Urothelium cell line (cell line): ENCODE results near the gene ZNF189.

ENCODE experiments used
- DNase-seq: peaks from one replicate; pipeline ENCODE4 v3.0.0; 2011; ENCODE audit warnings: low spot score, mixed read lengths
- FAIRE-seq: peaks from 2 replicates; lab custom pipeline; 2011; peaks lifted over from hg19 to GRCh38; lab: Jason Lieb, UNC

ZNF189 gene

DNA sequence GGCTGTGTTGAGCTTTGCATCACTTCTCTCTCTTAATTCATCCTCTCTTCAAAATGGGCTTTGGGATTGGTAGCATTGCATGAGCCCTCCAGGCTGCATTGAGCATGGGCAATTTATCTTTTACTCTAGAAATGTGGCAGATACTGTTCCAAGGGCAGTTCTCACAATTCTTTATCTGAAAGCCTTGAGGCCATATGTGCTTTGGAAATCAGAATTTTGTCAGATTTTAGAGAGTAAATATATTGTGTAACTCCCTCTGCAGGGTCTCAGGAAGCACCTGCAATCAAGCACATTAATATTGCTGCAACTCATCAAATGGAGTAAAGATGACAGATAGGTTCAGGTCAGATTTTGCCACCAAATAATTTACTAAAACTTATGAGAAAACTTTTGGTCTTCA is 19.3 kb downstream of the ZNF189 start:
- DNase-seq = no peak
- FAIRE-seq = no peak

DNA sequence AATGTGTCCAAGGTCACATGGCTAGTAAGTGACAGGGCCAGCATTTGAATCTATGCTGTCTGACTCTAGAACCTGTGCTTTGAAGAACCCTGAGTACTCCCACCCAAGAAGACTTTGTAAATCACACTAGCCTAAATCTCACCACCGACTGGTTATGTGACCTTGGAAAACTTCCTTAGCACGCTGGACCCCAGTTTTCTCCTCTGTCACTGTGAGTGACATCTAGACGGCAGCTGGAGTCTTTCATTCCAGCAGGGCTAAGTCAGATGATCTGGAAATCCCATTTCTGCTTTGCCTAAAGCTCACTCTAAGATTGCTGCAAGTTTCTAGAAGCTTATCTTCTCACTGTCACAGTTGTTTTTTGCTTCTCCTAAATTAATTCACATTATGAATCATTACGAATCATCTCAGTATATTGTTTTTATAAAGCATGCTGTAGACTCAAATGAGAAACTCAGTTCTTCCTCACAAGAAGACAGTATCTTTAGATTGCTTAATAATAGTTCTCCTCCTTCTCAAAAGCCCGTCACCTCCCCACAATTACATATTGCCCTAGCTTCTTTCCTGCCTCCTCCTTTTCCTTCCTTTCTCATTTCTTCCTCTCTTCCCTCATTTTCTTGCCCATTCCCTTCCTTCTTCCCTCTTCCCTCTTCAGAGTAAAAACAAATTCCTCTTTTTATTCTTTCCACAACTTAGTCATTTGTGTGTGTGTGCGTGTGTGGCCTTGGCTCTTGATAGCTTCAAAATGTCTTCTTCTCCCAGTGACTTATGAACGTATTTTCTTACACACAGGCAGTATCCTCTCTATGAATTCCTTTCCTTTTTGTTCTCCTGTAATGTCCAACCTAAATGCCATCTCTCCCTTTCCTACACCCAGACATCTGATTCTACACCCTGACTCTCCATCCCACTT is 20.1 kb downstream of the ZNF189 start:
- FAIRE-seq = no peak
- DNase-seq = no peak

GRCh38 chr9:101419863-101420262 is 21.2 kb downstream of the ZNF189 start:
- no peak for DNase-seq
- no peak for FAIRE-seq

DNA sequence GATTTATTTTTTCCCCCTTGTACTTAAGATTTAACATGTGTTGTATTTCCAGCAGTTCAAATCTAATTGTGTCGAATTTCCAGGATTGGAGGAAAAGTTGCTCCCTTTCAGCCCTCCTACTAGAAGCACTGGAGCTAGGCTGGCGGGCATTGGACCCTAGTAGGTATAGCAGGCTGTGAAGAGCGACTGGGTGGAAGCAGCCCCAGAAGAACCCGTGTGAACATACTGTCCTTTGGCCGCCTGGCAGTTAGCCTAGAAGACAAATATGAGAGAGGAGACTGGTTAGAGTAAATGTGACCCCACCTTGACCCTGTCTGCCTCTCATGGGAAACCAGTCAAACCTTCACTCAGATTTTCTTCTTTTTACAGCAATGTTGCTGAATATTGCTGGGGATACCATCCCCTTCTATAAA is 23.0 kb downstream of the ZNF189 start:
- FAIRE-seq (no peak), DNase-seq (no peak)

- FAIRE-seq (no peak), DNase-seq (no peak)
Observed at GRCh38 chr9:101427358-101427757, 28.7 kb downstream of the ZNF189 start.

DNA sequence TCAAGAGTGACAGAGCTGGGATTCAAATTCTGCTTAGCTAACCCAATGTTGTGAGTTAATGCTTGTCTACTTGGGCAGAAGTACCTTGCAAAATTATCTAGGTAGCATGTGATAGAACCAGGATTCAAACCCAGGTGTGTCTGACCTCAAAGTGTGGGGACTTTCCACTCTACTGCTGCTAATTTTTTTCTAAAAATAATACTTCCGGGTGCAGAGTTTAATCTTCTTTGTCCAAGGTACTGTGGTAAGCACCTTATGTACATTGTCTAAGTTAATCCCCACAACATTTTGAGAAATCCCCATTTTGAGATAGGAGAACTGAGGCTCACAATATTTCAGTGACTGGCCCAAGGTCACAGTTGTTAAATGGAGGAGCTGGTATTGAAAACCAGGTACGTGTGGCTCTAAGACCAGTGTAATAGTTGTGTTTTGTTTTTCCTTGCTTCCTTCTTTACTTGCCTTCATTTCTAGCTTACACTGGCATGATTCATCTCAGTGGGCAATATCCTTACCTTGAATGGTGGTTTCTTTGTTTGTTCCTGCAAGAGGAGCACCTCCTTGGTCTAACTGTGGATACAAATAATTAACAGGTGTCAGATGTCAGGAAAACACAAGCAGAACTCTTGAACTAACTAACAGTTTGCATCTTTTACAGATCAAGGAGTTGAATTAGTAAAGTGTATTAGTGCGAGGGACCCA is 29.5 kb downstream of the ZNF189 start:
- no peak for FAIRE-seq
- DNase-seq = no peak

GRCh38 chr9:101428909-101429308 is 30.3 kb downstream of the ZNF189 start:
- DNase-seq = no peak
- FAIRE-seq = no peak

- no peak for FAIRE-seq
- DNase-seq = no peak
Observed at GRCh38 chr9:101429736-101430135, 31.1 kb downstream of the ZNF189 start.

- DNase-seq = no peak
- FAIRE-seq = no peak
Observed at GRCh38 chr9:101432171-101432570, 33.5 kb downstream of the ZNF189 start.

DNA sequence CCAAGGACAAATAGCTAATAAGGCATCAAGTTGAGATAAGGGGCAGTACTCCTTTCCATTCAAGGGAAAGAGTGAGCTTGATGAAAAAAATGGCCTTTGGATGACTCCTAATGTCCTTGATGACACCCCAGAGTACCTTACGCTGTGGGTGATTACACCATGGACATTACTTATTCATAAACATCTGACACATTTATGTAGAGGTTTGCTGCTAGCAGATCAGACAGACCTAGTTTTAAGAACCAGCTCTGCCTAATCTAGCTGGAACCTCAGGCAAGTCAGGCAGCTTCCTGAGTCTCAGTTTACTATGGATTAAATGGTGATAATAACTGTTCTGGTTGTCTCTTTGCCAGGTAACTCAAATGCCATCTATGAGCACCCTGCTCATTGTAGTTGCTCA is 34.1 kb downstream of the ZNF189 start:
- no peak for FAIRE-seq

GRCh38 chr9:101433229-101433628 is 34.6 kb downstream of the ZNF189 start:
- FAIRE-seq (no peak), DNase-seq (no peak)

More for the DNA sequence above, 34.1 kb downstream of the ZNF189 start:
- DNase-seq = no peak

DNA sequence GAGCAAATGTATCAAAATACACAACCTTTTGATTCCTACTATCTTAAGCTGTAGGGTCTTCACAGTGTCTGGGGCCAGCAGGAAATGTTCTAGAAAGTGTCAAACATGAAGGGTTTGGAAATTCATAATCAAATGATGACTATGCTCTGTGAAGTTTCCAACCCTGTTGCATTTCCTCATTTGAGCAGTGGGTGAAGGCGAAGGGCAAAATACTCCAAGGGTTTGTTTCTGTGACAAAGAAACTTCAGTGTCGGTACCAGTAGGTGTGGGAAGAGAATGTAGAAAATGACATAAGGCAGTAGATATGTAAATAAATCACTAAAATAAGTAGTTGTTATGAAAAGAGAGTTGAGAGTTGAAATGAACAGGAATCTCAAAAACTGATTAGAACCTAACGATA is 36.3 kb downstream of the ZNF189 start:
- no peak for DNase-seq
- FAIRE-seq = no peak

GRCh38 chr9:101435601-101436079 is 37.0 kb downstream of the ZNF189 start, which contains the start of gene ALDOB:
ALDOB (minus strand) TSS chr9:101435774; CDS start chr9:101430887, 4,887 bp downstream.
- no peak for FAIRE-seq

GRCh38 chr9:101437806-101438232 is 39.2 kb downstream of the ZNF189 start:
- no peak for DNase-seq
- no peak for FAIRE-seq

More at GRCh38 chr9:101435601-101436079, 37.0 kb downstream of the ZNF189 start, which contains the start of gene ALDOB:
- DNase-seq = no peak

GRCh38 chr9:101438523-101438922 is 39.9 kb downstream of the ZNF189 start:
- FAIRE-seq (no peak), DNase-seq (no peak)

DNA sequence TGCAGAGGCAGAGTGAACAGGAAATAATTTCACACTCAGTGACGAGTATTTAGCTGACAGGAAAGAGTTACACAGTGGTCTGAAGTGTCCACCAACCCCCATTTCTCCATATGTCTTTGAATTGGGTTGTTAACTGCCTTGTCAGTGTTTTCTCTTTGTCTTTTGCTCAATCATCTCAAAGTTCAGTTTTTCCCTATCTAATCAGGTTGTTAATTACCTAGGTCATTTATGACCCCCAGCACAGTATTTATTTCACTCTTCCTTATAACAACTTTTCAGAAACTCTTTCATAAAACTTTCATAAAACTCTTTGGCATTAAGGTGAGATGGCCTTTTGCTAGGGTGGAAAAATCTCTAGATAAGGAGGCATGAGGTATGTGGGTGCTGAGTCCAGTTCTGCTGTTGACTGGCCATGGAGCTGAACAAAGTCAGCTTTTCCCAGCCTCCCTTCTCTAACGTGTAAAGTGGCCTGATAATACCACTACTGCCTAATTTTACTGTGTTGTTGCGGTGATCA is 42.1 kb downstream of the ZNF189 start:
- FAIRE-seq (no peak), DNase-seq (no peak)

- FAIRE-seq = no peak
- DNase-seq = no peak
Observed at GRCh38 chr9:101442318-101442717, 43.7 kb downstream of the ZNF189 start.

DNA sequence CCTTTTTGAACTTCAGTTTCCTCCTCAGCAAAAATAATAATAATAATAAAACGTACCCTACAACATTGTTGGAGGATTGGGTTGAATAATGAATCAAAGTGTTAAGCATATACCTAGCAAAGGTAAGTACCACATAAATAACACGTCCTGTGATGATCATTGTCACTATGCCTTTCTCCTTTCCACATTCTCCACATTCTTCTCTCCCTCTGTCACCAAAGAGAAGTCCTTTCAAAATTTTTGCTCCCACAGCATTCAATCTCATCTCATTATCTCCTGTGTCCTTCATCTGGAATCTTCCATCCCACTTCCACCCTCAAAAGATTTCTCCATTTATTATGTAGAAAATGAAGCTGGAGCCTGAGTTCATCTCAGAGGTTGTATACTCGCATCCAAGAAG is 44.1 kb downstream of the ZNF189 start:
- FAIRE-seq (no peak), DNase-seq (no peak)

DNA sequence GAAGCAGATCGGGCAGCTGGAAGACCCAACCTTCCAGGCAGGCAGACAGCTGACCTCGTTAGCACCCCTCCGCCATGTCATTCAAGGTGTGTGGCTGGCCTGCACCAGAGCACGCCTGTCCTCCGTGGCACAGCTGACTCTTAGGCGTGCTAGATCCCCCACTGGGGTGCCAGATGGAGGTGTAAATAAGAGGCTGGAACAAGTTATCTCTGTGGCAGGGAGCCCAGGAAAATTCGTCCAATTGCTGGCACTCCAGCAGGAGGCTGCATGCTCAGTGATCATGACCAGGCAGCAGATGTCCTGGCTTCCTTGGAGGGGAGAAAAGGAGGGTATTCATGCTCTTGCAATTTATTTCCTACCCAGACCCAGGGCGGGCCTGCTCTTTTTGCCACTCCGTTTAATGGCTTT is 44.7 kb downstream of the ZNF189 start:
- peak; percentile 37 for FAIRE-seq

DNA sequence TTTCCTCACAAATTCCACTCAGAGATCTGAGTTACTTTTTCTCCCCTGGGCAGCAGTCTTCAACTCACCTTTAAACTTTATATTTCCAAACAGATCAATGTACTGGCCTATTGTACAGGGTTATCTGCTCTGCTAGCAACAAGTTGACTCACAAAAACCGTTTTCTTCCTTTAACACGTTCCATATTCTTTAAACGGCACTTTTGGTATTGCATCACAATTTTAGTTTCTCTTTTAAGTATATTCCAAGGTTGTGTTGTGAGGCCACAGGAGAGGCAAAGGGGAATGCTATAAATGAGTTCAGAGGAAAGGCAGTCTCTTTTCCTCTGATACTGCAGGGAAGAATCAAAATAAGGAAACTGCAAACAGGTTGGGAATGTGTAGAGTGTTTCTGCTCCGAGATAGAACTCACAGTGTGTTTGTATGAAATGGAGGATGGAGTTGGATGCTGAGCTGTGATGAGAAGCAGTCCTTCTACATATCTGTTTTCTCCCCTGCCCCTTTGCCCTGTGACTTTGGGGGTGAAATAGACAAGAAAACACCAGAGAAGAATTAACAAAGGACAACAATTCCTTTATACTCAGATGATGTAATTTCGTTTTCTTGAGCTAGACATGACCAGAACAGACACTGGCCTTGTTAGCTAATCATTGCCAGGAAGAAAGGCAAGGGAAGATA is 46.8 kb downstream of the ZNF189 start:
- DNase-seq = no peak
- FAIRE-seq = no peak

More for the DNA sequence above, 44.7 kb downstream of the ZNF189 start:
- DNase-seq = no peak

DNA sequence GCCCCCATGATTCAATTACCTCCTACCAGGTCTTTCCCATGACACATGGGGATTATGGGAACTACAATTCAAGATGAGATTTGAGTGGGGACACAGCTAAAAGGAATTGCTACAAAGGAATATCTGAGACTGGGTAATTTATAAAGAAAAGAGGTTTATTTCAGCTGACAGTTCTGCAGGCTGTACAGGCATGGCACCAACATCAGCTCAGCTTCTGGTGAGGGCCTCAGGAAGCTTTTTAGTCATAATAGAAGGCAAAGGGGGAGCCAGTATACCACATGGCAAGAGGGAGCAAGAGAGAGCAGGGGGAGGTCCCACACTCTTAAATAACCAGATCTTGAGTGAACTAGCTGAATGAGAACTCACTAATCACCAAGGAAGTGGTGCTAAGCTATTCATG is 48.1 kb downstream of the ZNF189 start:
- FAIRE-seq (no peak), DNase-seq (no peak)
